GM21367 (cell line): ENCODE measurements around the gene PRKAA1.
"Not testable (repeated sequence)": the region's sequence is repeated elsewhere in the genome, so short reads cannot be mapped to it uniquely, and the experiment has no call there.

Source experiments
- ATAC-seq: cut with Tn5 transposase; IDR thresholded peaks from one replicate; pipeline ENCODE4 v1.9.1; 2021; ENCODE audit not compliant: unreplicated experiment

The PRKAA1 gene

DNA sequence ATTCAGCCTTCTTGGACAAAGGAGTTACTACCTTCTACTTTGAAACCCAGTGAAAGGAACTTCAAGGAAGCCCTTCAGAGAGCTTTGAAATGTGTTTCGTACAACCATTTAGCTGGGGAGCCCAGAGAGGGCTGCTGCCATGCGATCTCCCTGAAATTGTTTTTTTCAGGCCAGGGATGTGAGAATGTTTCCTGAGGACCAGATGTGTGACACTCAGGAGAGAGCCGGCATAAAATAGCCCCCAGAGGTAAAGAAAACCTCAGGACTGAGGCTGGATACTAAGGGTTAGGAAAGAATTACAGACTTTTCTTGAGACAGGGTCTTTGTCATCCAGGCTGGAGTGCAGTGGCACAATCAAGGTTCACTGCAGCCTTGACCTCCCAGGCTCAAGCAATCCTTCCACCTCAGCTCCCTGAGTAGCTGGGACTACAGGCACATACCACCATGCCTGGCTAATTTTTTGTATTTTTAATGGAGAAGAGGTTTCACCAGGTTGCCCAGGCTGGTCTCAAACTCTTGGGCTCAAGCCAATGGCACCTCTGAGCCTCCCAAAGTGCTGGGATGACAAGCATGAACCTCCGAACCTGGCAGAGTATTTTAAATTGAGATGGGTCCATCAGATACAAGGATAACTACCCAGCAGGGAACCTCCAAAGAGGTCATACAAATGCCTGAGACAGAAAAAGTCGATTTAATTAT is 28.5 kb upstream of the PRKAA1 start:
- ATAC-seq: no peak

DNA sequence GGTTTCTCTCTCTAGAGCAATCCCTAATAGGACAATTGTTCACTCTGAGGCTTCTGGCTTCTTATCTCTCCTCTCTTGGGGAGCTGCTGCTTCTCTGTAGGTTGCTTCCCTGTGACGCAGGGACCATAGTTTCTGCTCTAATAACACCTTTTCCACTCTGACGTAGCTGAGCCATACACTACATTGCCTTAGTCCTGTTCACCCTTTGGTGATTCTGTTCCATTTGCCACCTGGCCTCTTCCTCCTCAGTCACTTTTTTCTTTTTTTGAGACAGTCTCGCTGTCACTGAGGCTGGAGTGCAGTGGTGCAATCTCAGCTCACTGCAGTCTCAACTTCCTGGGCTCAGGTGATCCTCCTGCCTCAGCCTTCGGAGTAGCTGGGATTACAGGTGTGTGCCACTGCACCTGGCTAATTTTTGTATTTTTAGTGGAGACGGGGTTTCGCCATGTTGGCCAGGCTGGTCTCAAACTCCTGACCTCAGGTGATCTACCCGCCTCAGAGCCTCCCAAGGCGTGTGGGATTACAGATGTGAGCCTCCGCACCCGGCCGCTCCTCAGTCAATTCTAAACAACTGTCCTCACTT is 27.4 kb upstream of the PRKAA1 start:
- not testable (repeated sequence) for ATAC-seq

DNA sequence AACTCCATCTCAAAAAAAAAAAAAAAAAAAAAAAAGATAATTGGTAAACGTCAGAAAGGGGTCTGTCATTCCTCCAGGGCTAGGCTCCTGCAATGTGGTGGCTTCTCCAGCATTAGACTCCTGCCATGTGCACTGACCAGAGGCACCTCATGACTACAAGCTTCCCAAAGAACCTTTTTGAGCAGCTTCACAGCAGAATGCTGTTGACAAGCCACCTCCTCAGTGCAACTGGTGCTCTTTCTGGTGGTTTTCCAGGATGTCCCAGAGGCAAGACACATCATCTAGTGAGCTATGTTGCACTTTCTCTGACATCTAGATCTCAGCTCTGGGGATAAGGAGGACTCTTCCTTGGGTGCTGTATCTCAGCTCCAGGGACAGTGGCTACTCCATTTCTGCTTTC is 25.3 kb upstream of the PRKAA1 start:
- no peak for ATAC-seq

DNA sequence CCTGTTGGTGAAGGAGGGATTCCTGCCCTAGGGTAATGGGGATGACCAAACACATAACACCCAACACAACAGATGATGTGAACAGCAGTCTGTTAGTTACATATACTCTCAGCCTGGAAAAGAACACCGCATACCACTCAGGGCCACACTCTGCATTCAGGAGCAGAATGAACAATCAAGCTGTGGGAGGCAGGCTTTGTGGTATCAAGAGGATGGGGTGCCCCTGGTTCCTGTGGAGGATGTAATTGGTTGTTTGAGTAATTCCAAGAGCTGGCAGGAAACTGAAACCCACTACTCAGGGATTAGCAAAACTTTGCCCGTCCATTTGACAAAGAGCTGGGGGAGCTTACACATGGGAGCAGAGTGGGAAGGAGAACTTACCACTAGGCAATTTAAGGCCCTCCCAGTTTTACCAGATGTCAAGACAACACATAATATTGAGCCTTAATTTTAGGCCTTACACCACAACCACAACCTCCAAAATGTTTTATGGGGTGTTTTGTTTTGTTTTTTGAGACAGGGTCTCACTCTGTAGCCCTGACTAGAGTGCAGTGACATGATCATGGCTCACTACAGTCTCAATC is 15.6 kb upstream of the PRKAA1 start:
- ATAC-seq: no peak

DNA sequence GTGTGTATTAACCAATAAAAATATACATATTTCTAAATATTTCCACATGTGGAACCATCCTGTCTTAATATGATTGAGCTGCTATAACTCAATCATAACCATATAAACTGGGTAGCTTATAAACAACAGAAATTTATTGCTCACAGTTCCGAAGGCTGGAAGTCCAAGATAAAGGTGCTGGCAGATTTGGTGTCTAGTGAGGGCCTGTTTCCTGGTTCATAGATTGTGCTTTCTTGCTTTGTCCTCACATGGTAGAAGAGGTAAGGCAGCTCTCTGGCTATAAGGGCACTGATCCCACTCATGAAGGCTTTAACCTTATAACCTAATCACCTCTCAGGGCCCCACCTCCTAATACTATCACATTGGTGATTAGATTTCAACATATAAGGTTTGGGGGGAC is 14.0 kb upstream of the PRKAA1 start:
- no peak for ATAC-seq

DNA sequence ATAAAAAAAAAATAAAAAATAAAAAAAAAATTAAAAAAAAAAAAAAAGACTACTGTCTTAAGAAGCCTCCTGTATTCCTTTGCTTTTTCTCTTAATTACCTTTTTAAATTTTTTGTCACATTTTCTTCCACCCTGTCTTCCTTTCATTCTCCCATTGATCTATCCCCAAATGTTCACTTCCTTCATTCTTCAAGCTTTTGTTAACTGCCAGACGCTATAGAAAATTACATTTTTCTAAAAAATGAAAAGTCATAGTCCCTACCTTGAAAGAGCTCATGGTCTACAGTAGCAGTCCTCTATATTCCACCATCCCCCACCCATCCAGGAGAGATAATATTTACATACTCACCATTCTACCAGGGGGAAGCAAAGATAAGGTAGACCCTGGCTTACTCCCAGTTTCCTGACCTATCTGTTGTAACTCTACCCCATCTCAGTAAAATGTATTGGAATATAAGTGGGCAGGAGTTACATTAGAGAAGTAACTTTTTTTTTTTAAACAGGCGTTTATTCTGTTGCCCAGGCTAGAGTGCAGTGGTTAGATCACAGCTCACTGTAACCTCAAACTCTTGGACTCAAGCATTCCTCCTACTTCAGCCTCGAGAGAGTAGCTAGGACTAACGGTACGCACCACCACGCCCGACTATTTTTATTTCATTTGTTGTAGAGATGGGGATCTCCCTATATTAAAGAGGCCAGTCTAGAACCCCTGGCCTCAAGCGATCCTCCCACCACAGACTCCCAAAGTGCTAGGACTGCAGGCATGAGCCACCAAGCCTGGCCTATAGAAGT is 3.8 kb upstream of the PRKAA1 start:
- ATAC-seq: no peak

DNA sequence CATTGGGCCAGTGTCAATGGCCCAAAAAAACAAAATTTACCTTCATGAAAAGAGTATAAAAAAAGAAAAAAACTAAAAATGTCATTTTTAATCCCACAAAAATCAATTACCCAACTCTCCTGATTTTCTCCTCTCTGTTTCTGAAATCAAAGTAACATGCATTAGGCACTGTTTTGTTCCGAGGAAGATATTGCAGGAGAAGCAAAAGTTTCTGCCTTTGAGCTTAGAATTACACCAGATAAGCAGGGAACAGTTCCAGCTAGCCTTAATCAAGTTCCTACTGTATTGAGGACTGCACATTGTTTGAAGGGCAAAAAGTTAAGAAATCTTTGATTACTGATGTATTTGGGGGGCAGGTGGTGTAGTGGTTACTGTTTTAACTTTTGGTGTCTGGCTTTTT is 1.1 kb upstream of the PRKAA1 start:
- ATAC-seq: no peak

DNA sequence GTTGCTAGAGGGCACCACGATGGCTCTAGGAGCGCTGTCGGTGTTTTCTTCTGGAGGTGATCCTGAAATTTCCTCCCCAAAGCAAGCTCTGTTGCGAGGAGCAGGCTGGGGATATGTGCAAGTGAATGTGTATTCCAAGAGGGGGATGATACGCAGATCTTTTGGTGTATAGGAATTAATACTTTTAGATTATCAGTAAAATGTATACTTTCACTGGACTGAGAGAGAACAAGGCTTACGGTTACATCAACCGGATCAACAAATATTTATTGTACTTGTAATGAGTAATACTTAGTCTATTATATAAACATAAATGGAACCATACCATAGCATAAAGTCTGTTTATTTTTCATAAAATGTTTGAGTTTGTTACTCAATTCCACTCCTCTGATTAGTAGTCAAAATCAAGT is 632 bp upstream of the PRKAA1 start:
- no peak for ATAC-seq

DNA sequence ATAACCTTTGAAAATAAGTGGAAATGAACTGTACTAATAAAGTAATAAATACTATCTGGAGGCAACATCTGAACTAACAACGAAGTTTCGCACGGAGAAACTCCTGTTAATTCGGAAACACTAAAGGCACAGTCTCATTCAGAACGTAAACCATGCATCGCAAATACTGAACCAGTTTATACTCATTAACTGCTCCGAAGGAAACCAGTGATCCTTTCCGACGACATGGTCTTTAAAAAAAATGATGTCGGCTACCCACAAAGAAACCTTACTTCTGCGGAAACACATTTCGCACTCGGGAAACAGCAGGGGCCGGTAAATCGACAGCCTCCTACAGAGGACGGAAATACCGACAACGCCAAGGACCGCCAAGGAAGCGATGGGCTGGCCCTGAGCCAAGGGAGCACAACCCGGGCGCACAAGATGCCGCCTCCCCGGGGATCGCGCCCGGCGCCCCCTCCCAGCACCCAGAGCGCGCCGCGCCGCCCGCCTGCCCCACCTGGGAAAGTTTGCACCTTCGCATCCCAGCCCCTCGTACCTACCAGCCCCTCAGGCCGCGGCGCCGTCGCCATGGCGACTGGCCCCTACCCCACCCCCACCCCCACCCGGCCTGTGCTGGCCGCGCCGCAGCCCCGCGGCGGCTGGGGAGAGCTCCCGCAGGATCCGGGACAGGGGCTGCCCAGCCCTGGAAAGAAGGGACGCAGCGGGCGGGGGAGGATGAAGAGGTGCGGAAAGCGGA is 732 bp downstream of the PRKAA1 start:
- ATAC-seq: peak; percentile 42

DNA sequence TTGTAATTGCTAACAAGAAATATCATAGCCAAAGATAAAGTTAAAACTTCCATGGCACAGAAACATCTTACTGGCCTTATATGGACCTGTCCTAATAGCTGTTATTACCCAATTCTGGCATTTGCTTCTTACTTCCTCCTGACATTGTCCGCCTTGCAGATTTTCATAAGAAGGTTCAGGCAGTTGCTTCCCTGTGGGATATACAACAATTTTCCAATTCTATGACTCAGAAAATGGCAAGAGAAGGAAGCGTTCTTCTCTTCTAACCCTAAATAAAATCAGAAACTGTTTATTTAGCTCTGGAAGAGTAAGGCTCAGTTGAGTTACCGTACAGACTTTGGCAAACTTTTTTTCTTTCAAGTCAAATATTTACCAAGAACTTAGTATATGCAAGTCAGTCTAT is 1.7 kb downstream of the PRKAA1 start:
- no peak for ATAC-seq

DNA sequence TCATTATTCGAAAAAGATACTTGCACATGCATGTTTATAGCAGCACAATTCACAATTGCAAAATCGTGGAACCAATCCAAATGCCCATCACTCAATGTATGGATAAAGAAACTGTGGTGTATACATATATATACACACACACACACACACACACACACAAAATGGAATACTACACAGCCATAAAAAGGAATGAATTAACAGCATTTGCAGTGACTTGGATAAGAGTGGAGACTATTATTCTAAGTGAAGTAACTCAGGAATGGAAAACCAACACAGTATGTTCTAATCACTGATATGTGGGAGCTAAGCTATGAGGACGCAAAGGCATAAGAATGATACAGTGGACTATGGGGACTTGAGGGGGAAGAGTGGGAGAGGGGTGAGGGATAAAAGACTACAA is 3.3 kb downstream of the PRKAA1 start:
- ATAC-seq: not testable (repeated sequence)

DNA sequence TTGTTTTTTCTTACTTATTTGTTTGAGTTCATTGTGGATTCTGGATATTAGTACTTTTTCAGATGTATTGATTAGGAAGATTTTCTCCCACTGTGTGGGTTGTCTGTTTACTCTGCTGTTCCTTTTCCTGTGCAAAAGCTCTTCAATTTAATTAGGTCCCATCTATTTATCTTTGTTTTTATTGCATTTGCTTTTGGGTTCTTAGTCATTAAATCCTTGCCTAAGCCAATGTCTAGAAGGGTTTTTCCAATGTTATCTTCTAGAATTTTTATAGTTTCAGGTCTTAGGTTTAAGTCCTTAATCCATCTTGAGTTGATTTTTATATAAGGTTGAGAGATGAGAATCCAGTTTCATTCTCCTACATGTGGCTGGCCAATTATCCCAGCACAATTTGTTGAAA is 3.8 kb downstream of the PRKAA1 start:
- ATAC-seq: not testable (repeated sequence)

DNA sequence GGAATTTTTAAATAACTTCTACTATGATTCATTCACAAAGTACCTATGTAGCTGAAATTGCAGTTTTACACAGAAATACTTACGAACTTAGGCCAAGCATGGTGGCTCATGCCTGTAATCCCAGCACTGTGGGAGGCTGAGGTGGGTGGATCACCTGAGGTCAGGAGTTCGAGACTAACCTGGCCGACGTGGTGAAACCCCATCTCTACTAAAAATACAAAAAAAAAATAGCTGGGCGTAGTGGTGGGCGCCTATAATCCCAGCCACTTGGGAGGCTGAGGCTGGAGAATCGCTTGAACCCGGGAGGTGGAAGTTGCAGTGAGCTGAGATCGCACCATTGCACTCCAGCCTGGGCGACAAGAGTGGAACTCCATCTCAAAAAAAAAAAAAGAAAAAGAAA is 5.5 kb downstream of the PRKAA1 start:
- not testable (repeated sequence) for ATAC-seq

DNA sequence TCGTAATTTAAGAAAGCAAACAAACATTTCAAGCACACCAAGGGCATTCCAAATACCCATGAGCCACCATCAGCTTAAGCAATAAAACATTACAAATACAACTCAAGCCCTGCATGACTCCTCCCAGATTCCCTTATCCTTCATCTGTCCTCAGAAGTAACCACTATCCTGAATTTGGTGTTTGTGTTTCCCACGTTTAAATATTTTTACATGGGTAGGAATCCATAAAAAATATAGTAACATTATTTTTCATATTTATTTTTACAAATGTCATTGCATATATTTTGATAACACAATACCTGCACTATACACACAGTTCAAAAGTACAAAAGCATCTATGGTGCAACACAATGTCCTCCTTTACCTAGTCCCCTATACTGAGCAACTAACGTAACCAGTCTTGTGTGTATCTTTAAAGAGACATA is 6.4 kb downstream of the PRKAA1 start:
- ATAC-seq: no peak

DNA sequence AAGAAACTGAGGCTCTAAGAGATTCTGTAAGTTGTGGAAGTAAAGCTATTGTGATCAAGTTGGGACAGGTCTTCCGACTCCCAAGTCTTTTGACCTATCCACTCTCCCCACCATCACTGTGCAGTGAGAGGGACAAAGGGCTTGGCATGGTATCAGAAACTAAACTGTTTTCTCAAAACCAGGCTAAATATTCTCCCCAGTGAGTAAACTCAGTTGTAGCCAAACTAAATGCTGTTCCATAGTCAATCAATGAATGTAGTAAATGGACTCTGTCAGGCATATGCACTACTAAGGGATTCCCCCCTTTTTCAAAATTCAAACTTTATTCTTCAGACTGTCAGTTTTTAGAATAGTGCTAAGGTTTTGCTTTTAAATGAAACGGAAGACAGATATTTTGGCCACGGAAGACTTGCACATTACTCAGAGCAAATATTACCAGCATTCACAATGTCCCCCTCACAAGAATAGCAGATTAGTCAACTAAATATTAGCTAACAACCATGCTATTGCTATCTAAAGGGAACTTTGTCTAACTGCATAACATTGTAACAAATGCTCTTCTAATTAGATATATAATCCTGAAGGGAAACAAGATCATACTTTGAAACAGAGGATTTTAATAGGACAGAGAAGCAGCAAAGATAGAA is 7.1 kb downstream of the PRKAA1 start:
- ATAC-seq: no peak

DNA sequence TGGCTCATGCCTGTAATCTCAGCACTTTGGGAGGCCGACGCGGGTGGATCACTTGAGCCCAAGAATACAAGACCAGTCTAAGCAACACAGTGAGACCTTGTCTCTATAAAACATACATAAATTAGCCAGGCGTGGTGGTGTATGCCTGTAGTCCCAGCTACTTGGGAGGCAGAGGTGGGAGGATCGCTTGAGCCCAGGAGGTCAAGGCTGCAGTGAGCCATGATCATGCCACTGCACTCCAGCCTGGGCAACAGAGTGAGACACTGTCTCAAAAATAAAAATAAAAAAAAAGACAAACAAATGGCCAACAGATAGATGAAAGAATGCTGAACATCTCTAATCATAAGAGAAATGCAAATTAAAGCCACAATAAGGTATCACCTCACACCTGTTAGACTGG is 9.2 kb downstream of the PRKAA1 start:
- ATAC-seq: not testable (repeated sequence)

DNA sequence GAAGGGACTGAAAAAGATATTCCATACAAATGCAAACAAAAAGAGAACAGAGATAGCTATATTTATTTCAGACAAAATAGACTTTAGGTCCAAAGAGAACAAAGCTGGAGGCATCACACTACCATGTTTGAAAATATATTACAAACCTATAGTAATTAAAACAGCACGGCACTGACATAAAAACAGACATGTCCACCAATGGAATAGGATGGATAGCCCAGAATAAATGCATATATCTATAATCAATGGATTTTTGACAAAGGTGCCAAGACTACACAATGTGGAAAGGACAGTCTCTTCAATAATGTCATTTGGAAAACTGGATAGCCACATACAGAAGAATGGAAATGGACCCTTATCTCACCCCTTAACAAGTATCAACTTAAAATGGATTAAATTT is 10.2 kb downstream of the PRKAA1 start:
- ATAC-seq: no peak

DNA sequence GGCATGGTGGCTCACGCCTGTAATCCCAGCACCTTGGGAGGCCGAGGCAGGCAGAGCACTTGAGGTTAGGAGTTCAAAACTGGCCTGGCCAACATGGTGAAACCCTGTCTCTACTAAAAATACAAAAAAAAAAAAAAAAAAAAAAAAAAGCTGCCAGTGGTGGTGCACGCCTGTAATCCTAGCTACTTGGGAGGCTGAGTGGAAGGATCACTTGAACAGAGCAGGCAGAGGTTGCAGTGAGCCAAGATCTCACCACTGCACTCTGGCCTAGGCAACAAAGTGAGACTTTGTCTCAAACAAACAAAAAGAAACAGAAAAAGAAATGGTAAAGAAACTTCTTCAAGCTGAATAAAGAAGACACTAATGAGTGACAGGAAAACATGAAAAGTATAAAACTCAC is 11.5 kb downstream of the PRKAA1 start:
- ATAC-seq: not testable (repeated sequence)

DNA sequence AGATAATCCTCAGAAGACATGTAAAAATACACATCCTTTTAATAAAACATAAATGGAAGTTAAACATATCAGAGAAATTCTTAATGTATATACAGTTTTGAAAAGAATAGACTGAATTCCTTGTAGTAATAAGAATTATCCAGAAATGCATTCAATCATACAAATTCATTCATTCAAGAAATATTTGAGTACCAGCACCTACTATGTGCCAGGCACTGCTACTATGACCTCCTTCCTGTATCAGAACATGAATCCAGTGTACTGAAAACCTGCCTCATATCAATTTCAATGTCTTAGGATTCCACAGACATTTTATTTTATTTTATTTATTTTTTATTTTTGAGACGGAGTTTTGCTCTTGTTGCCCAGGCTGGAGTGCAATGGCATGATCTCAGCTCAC is 13.3 kb downstream of the PRKAA1 start:
- ATAC-seq: no peak

DNA sequence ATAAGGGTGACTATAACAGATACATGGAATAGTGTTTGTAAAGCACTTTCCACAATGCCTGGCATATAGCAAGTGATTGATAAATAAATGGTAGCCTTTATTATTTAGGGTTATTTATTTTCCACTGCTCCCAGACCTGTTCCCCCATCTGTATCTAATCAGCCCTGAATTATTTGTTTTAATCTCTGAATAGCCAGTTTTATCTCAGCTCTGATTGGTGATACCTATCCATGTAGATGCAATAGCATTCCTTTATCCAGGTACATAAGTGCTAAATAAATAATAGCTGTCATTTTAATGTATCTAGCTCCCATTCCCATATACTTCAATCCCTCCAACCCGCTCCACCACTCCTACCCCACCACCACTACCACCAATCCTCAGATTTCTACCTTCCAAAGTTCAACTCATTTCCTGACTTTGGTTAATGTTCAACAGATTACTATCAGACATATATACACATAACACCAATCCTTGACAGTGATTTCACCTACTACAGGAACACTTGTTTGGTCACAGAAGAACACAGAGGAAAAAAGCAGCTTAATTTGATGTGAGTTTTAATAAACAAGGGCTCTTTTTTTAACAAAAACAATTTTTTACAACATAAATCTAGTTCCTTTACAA is 14.0 kb downstream of the PRKAA1 start:
- ATAC-seq: no peak
